ENCODE data around the gene CCDC78.

The CCDC78 gene

GRCh38 chr16:726438-727290 lies at the start of gene CCDC78, which contains the start of gene HAGHL:
CCDC78 (minus strand) TSS chr16:726443; CDS start chr16:726367, 76 bp downstream.
HAGHL (plus strand) TSS chr16:727106; CDS start chr16:727510, 404 bp downstream.
- DNase-seq = peak; percentile 45

GRCh38 chr16:775236-775796 lies 49.1 kb upstream of the CCDC78 start:
- no peak for DNase-seq

GRCh38 chr16:774086-775001 lies 48.1 kb upstream of the CCDC78 start:
- no peak for DNase-seq

- no peak for DNase-seq
These were observed 46.7 kb upstream of the CCDC78 start for GRCh38 chr16:772959-773358.

GRCh38 chr16:770411-770810 lies 44.2 kb upstream of the CCDC78 start:
- no peak for DNase-seq

GRCh38 chr16:769934-770333 lies 43.7 kb upstream of the CCDC78 start:
- DNase-seq = no peak

GRCh38 chr16:769184-769784 lies 43.0 kb upstream of the CCDC78 start:
- no peak for DNase-seq

- DNase-seq = no peak
These were observed 42.2 kb upstream of the CCDC78 start for GRCh38 chr16:768428-768827.

GRCh38 chr16:767743-768235 lies 41.5 kb upstream of the CCDC78 start:
- DNase-seq = no peak

- no peak for DNase-seq
These were observed 40.8 kb upstream of the CCDC78 start for GRCh38 chr16:766820-767640.

GRCh38 chr16:766008-766819 lies 40.0 kb upstream of the CCDC78 start:
- DNase-seq = no peak

- no peak for DNase-seq
These were observed 39.2 kb upstream of the CCDC78 start for GRCh38 chr16:765488-765865.

- no peak for DNase-seq
These were observed 38.7 kb upstream of the CCDC78 start for GRCh38 chr16:764848-765487.

- no peak for DNase-seq
These were observed 38.0 kb upstream of the CCDC78 start for GRCh38 chr16:764184-764750.

- no peak for DNase-seq
These were observed 37.3 kb upstream of the CCDC78 start for GRCh38 chr16:763369-764183.

- no peak for DNase-seq
These were observed 36.5 kb upstream of the CCDC78 start for GRCh38 chr16:762595-763268.

GRCh38 chr16:761625-762513 lies 35.6 kb upstream of the CCDC78 start:
- no peak for DNase-seq

Measured in activated T-cell treated with anti-CD3 and anti-CD28 coated beads for 4 hours (primary cell).